GM10248 (cell line): Measurements from ENCODE around the gene ZNF529.
A peak's percentile ranks its signal among the peaks of the same experiment; 100 is the strongest.

Source experiments
- CTCF ChIA-PET: fragments of 300-600 bp; sonication (Branson Sonifier 250); formaldehyde crosslinking; extraction: SDS; loops from one replicate; lab custom pipeline; 2021; ENCODE audit warnings: antibody characterized with exemption; lab: Yijun Ruan, JAX
- POLR2A ChIA-PET: fragments of 350-650 bp; sonication (Branson Sonifier 250); formaldehyde crosslinking; extraction: SDS; loops from one replicate; lab custom pipeline; 2020; ENCODE audit warnings: antibody characterized with exemption; lab: Yijun Ruan, JAX
- DNase-seq: peaks from one replicate; pipeline ENCODE4 v3.0.0; 2012; ENCODE audit errors: extremely low spot score
- TF ChIP-seq, protein P1 (sequence below): IDR thresholded peaks from 2 replicates; pipeline ENCODE4 v1.5.1; 2012; ENCODE audit warnings: mild to moderate bottlenecking, low read depth; ENCODE audit errors: extremely low read depth, missing control alignments, control extremely low read depth

The ZNF529 gene

DNA sequence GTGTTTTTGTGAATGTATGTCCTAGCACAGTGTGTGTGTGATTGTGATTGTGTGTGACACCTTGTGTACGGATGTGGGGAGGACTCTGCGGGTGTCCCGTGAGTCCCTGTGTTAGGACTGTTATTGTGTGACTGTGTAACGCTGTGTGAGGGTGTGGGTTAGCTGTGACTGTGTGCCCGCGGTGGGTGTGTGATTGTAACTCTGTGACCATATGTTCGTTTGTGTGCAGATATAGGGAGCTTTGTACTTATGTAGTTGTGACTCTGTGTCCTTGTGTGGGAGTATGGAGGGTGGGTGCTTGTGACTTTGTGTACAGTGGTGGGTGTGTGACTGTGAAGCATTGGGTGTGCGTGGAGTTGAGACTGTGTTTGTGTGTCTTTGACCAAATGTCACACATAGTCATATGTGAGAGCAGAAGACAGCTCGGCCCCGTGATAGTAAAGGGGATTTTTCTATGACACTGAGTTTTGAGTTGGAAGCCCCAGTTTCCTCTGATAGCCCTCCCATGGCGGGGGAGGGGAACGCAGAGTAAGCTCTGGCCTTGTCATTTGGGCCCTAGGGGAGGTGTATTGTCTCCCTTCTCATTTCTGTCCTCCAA, 44.1 kb downstream of the ZNF529 start:
- TF ChIP-seq, protein P1, sequence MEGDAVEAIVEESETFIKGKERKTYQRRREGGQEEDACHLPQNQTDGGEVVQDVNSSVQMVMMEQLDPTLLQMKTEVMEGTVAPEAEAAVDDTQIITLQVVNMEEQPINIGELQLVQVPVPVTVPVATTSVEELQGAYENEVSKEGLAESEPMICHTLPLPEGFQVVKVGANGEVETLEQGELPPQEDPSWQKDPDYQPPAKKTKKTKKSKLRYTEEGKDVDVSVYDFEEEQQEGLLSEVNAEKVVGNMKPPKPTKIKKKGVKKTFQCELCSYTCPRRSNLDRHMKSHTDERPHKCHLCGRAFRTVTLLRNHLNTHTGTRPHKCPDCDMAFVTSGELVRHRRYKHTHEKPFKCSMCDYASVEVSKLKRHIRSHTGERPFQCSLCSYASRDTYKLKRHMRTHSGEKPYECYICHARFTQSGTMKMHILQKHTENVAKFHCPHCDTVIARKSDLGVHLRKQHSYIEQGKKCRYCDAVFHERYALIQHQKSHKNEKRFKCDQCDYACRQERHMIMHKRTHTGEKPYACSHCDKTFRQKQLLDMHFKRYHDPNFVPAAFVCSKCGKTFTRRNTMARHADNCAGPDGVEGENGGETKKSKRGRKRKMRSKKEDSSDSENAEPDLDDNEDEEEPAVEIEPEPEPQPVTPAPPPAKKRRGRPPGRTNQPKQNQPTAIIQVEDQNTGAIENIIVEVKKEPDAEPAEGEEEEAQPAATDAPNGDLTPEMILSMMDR: no peak
- ChIA-PET POLR2A (interaction anchor here (0.6 to 1.6 kb wide), 5 partner anchors 40 to 309 kb away, joined by 3 to 7 read pairs (median 3); partner anchors contain the start of genes ZNF529 and ZNF850), CTCF (interaction anchor here (0.8 to 1.6 kb wide), 5 partner anchors 12 to 388 kb away, joined by 3 read pairs; partner anchors contain the start of gene ZFP14)
- DNase-seq: peak; percentile 36

GRCh38 chr19:36528194-36528920, 44.7 kb downstream of the ZNF529 start, which contains the start of gene ZNF260:
TSS of gene ZNF260 (minus strand) at chr19:36528271. CDS start at chr19:36515238, 13,033 bp downstream.
- ChIA-PET CTCF (interaction anchor here (1.2 to 1.6 kb wide), 3 partner anchors 13 to 389 kb away, joined by 3 read pairs; no protein-coding TSS in a partner anchor), POLR2A (interaction anchor here (0.5 to 1.6 kb wide), 5 partner anchors 42 to 309 kb away, joined by 3 to 7 read pairs (median 3); partner anchors contain the start of genes ZNF529 and ZNF850)
- TF ChIP-seq, protein P1: no peak
- DNase-seq: peak; percentile 94

GRCh38 chr19:36527873-36528193, 45.3 kb downstream of the ZNF529 start:
- TF ChIP-seq, protein P1: no peak
- ChIA-PET POLR2A (no interaction called here), CTCF (interaction anchor here (1.2 to 1.6 kb wide), 3 partner anchors 14 to 389 kb away, joined by 3 read pairs; no protein-coding TSS in a partner anchor)
- no peak for DNase-seq

DNA sequence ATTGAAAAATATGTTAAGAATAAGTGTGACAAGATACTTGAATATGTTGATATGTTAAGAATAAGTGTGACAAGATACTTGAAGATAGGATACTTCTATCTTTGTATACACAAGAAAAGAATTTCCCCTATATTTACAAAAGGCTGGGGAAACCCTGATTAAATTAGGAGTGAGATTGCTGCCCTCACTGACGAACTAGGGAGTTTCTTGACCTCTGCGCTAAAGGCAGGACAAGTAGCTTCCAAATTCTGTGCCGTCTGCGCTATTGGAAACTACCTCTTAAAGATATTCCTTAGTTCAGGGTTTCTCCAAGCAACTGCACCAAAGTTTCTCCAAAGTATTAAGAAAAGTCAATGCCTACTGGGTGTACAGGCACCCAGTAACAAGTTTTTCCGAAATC, 45.8 kb downstream of the ZNF529 start:
- DNase-seq: peak; percentile 14
- POLR2A ChIA-PET: interaction anchor here (0.6 kb wide), 1 partner anchor 149 kb away, joined by 3 read pairs; no protein-coding TSS in a partner anchor
- CTCF ChIA-PET: interaction anchor here (1.5 kb wide), 1 partner anchor 124 kb away, joined by 3 read pairs; no protein-coding TSS in a partner anchor
- TF ChIP-seq, protein P1: no peak

DNA sequence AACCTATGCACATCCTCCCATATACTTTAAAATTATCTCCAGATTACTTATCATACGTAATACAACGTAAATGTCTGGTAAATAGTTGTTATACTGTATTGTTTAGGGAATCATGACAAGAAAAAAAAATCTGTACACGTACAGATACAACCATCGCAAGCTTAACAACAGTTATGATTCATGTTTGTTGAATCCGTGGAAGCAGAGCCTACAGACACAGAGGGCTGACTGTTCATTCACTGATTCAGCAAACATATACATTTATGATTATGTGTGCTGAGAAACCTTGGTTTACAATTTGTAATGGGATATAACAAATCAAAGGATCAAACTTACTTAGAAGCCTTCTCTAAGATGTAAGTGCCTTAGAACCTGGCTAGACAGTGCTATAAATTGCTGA, 46.5 kb downstream of the ZNF529 start:
- TF ChIP-seq, protein P1: no peak
- ChIA-PET CTCF (interaction anchor here (1.6 kb wide), 1 partner anchor 466 kb away, joined by 3 read pairs; no protein-coding TSS in a partner anchor), POLR2A (interaction anchor here (0.6 kb wide), 1 partner anchor 148 kb away, joined by 3 read pairs; no protein-coding TSS in a partner anchor)
- no peak for DNase-seq

DNA sequence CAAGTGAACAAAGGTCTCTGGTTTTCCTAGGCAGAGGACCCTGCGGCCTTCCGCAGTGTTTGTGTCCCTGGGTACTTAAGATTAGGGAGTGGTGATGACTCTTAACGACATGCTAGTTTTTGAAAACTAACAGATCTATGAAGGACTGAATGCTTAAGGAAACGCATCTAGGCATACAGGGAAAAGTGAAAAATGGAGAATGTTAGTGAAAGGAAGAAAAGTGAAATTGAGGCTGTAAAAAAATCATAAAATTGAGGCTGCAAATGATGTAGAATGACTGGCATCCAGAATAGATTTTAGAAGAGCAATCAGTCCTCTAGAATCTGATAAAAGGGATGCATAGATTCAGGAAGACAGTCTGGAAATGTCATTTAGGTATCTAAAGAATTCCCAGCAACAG, 48.5 kb downstream of the ZNF529 start:
- POLR2A ChIA-PET: no interaction called here
- TF ChIP-seq, protein P1: no peak
- no peak for DNase-seq
- CTCF ChIA-PET: no interaction called here
